ENCODE data around the gene TBC1D16. TPM values are rescaled to one million over a fixed set of nuclear protein-coding genes. Genes with fewer than 3 reads are reported as not detected.

The TBC1D16 gene
- total RNA-seq, 4 donors from 2014 or later = 5.8 to 8.1 (median 7.0) TPM

- ATAC-seq (peak in 1 of 2 donors; percentile 16), DNase-seq (no peak)
- Histone ChIP-seq H3K4me1 (peaks cover 3 to 5% of the 10 kb centered on the region in 2 donors), H3K27ac (no peak overlapping the region), H3K27me3 (peaks cover 3 to 12% (median 12%) of the 10 kb centered on the region in 3 donors), H3K4me3 (peak overlapping the region in 1 of 4 donors; percentile 3), H3K36me3 (no peaks in the 10 kb centered on the region), H3K9me3 (no peaks in the 10 kb centered on the region)
- TF ChIP-seq CTCF (IDR thresholded peaks at IDR 0.05 in 4 of 5, conservative IDR thresholded peaks at IDR 0.05 in 1 of 5) = peak in 2 of 5 experiments; percentile 11 to 23
- no peak for TF ChIP-seq POLR2A (IDR thresholded peaks at IDR 0.05)
- in situ Hi-C loops (cut with MboI; ENCODE audit: low sequenced_read_pairs in 4 of 4) (no loop called here), intact Hi-C loops (cut with DNase I; ENCODE audit: low total_unique reads) (loop anchor here (1.0 to 5.0 kb wide), 3 partner anchors 150 to 250 kb away; no protein-coding TSS in a partner anchor)
Observed at GRCh38 chr17:79991924-79992648, 43.6 kb downstream of the TBC1D16 start.

- DNase-seq (peak; percentile 22 to 56), ATAC-seq (peak; percentile 29 to 62)
- TF ChIP-seq POLR2A (IDR thresholded peaks at IDR 0.05) (no peak), CTCF (IDR thresholded peaks at IDR 0.05 in 4 of 5, conservative IDR thresholded peaks at IDR 0.05 in 1 of 5) (peak in 2 of 5 experiments; percentile 60 to 67)
- no peaks in the 10 kb centered on the region for H3K36me3 ChIP-seq
- peak overlapping the region in 1 of 4 donors; percentile 3 for H3K4me3 ChIP-seq
- H3K9me3 ChIP-seq = no peaks in the 10 kb centered on the region
- intact Hi-C loops (cut with DNase I; ENCODE audit: low total_unique reads) = loop anchor here (1.0 to 5.0 kb wide), 3 partner anchors 149 to 249 kb away; no protein-coding TSS in a partner anchor
- peaks cover 5 to 7% of the 10 kb centered on the region in 2 donors for H3K4me1 ChIP-seq
- peaks cover 3 to 12% (median 12%) of the 10 kb centered on the region in 3 donors for H3K27me3 ChIP-seq
- in situ Hi-C loops (cut with MboI; ENCODE audit: low sequenced_read_pairs in 4 of 4) = no loop called here
- no peak overlapping the region for H3K27ac ChIP-seq
Observed at GRCh38 chr17:79991140-79991923, 44.3 kb downstream of the TBC1D16 start.

- Histone ChIP-seq H3K36me3 (no peaks in the 10 kb centered on the region), H3K27me3 (peaks cover 3 to 12% (median 12%) of the 10 kb centered on the region in 3 donors), H3K27ac (no peak overlapping the region), H3K4me3 (no peak overlapping the region), H3K4me1 (peaks cover 5 to 7% of the 10 kb centered on the region in 2 donors), H3K9me3 (no peaks in the 10 kb centered on the region)
- TF ChIP-seq CTCF (IDR thresholded peaks at IDR 0.05 in 4 of 5, conservative IDR thresholded peaks at IDR 0.05 in 1 of 5) (no peak), POLR2A (IDR thresholded peaks at IDR 0.05) (no peak)
- DNase-seq = no peak
- in situ Hi-C loops (cut with MboI; ENCODE audit: low sequenced_read_pairs in 4 of 4) = no loop called here
- intact Hi-C loops (cut with DNase I; ENCODE audit: low total_unique reads) = loop anchor here (1.0 to 5.0 kb wide), 3 partner anchors 148 to 248 kb away; no protein-coding TSS in a partner anchor
- ATAC-seq = no peak
Observed at GRCh38 chr17:79990704-79991103, 45.0 kb downstream of the TBC1D16 start.

GRCh38 chr17:79990051-79990592 is 45.5 kb downstream of the TBC1D16 start:
- no peaks in the 10 kb centered on the region for H3K9me3 ChIP-seq
- H3K27ac ChIP-seq = no peak overlapping the region
- H3K36me3 ChIP-seq = no peaks in the 10 kb centered on the region
- in situ Hi-C loops (cut with MboI; ENCODE audit: low sequenced_read_pairs in 4 of 4) (no loop called here), intact Hi-C loops (cut with DNase I; ENCODE audit: low total_unique reads) (loop anchor here (5.0 kb wide), 1 partner anchor 148 kb away; no protein-coding TSS in a partner anchor)
- TF ChIP-seq CTCF (IDR thresholded peaks at IDR 0.05 in 4 of 5, conservative IDR thresholded peaks at IDR 0.05 in 1 of 5) = no peak
- no peak for TF ChIP-seq POLR2A (IDR thresholded peaks at IDR 0.05)
- H3K4me3 ChIP-seq = no peak overlapping the region
- DNase-seq (no peak), ATAC-seq (no peak)
- H3K27me3 ChIP-seq = peaks cover 3 to 12% (median 12%) of the 10 kb centered on the region in 3 donors
- peaks cover 5 to 7% of the 10 kb centered on the region in 2 donors for H3K4me1 ChIP-seq

Data from gastrocnemius medialis (tissue), 4 donors.